Measurements from ENCODE around the gene MPV17L2. TPM values are rescaled to one million over a fixed set of nuclear protein-coding genes. Genes with fewer than 3 reads are reported as not detected.

Gene MPV17L2
- total and polyA plus RNA-seq, 10 of the 15 experiments (the other 5 are each of a cell fraction or from before 2014, with no cell fraction given) = 5.1 to 57.2 (median 22.9) TPM

DNA sequence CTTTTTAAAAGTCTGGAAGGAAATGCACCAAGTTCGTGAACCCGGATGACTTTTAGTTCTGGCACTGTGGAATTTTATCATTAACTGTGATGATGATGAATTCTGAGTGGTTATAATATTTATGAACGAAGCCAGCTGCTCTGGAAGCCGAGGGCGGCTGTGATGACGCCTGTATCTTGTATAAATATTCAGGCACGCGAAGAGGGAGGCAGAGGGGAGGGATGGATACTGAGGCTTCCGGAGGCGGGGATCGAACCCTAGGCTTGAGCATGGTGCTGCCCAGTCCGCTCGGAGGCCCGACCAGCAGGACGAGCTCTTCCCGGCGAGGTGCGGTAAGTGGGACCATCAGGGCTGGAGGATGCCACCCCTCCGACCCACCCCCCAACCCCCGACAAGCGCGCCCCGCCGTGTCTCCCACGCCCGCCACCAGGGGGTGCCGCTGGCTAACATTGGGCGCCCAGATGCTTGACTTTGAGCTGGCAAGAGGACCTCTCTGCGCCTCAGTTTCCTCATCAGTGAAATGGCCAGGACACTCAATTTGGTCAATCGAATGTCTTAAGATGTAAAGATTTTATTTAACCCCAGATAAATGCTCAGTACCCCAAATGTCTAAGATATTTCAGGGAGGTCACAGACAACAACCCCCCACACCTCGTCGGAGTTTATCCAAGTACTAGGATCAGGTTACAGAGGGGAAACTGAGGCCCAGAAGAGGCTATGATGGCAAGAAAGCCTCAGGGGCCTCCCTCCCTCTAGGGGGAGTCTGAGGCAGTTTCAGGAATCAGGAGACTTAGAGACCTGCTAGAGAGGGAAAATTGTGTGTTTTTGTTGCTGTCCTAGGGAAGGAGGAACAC lies 15.3 kb downstream of the MPV17L2 start:
- H4K20me1 ChIP-seq (ENCODE audit: control insufficient read depth, insufficient read depth) = no peaks in the 10 kb centered on the region
- no peak overlapping the region for H2AFZ ChIP-seq (ENCODE audit: control insufficient read depth, low read depth, low read length)
- peaks cover 6% of the 10 kb centered on the region for H3K4me1 ChIP-seq (ENCODE audit: control insufficient read depth, insufficient read depth, low read length)
- H3K9ac ChIP-seq (ENCODE audit: control insufficient read depth, insufficient read depth, low read length) = no peak overlapping the region
- WGBS (ENCODE audit: insufficient coverage, insufficient replicate concordance, low lambda C conversion rate, missing lambda C conversion rate) = 24% methylated on average over 32 of the region's 32 CpGs
- DNase-seq (ENCODE audit: low read depth, low spot score) (no peak), FAIRE-seq (no peak), ATAC-seq (no peak)
- H3K27me3 ChIP-seq (replicated peaks in 1 of 2; ENCODE audit: control insufficient read depth in 2 of 2, insufficient read depth in 2 of 2, low read length in 1 of 2) = no peaks in the 10 kb centered on the region
- TF ChIP-seq RAD21 (IDR thresholded peaks at IDR 0.05; ENCODE audit: insufficient read depth, low read depth, low read length) (peak; percentile 85), RELA (IDR thresholded peaks at IDR 0.05; ENCODE audit: borderline replicate concordance, partially characterized antibody) (no peak), SMC3 (IDR thresholded peaks at IDR 0.05; ENCODE audit: borderline replicate concordance, low read length) (peak; percentile 74), KDM1A (IDR thresholded peaks at IDR 0.05; ENCODE audit: borderline replicate concordance) (no peak), RAD51 (IDR thresholded peaks at IDR 0.05) (no peak), CREB1 (IDR thresholded peaks at IDR 0.05; ENCODE audit: low read depth) (no peak), SMAD5 (IDR thresholded peaks at IDR 0.05; ENCODE audit: low read depth) (no peak), BHLHE40 (IDR thresholded peaks at IDR 0.05; ENCODE audit: borderline replicate concordance in 1 of 2, low read depth in 2 of 2, low read length in 1 of 2) (no peak), YY1 (IDR thresholded peaks at IDR 0.05; ENCODE audit: low read depth, low read length) (peak; percentile 50; the same call in 1 of the 2 replicates)
- TF ChIP-seq, protein P1, sequence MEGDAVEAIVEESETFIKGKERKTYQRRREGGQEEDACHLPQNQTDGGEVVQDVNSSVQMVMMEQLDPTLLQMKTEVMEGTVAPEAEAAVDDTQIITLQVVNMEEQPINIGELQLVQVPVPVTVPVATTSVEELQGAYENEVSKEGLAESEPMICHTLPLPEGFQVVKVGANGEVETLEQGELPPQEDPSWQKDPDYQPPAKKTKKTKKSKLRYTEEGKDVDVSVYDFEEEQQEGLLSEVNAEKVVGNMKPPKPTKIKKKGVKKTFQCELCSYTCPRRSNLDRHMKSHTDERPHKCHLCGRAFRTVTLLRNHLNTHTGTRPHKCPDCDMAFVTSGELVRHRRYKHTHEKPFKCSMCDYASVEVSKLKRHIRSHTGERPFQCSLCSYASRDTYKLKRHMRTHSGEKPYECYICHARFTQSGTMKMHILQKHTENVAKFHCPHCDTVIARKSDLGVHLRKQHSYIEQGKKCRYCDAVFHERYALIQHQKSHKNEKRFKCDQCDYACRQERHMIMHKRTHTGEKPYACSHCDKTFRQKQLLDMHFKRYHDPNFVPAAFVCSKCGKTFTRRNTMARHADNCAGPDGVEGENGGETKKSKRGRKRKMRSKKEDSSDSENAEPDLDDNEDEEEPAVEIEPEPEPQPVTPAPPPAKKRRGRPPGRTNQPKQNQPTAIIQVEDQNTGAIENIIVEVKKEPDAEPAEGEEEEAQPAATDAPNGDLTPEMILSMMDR (IDR thresholded peaks at IDR 0.05 in 2 of 3, conservative IDR thresholded peaks at IDR 0.05 in 1 of 3; ENCODE audit: control insufficient read depth in 2 of 3, extremely low read depth in 1 of 3, insufficient read depth in 1 of 3, low read depth in 3 of 3, low read length in 3 of 3) = peak; percentile 48 to 82 (median 67)
- TF ChIP-seq, protein P2, sequence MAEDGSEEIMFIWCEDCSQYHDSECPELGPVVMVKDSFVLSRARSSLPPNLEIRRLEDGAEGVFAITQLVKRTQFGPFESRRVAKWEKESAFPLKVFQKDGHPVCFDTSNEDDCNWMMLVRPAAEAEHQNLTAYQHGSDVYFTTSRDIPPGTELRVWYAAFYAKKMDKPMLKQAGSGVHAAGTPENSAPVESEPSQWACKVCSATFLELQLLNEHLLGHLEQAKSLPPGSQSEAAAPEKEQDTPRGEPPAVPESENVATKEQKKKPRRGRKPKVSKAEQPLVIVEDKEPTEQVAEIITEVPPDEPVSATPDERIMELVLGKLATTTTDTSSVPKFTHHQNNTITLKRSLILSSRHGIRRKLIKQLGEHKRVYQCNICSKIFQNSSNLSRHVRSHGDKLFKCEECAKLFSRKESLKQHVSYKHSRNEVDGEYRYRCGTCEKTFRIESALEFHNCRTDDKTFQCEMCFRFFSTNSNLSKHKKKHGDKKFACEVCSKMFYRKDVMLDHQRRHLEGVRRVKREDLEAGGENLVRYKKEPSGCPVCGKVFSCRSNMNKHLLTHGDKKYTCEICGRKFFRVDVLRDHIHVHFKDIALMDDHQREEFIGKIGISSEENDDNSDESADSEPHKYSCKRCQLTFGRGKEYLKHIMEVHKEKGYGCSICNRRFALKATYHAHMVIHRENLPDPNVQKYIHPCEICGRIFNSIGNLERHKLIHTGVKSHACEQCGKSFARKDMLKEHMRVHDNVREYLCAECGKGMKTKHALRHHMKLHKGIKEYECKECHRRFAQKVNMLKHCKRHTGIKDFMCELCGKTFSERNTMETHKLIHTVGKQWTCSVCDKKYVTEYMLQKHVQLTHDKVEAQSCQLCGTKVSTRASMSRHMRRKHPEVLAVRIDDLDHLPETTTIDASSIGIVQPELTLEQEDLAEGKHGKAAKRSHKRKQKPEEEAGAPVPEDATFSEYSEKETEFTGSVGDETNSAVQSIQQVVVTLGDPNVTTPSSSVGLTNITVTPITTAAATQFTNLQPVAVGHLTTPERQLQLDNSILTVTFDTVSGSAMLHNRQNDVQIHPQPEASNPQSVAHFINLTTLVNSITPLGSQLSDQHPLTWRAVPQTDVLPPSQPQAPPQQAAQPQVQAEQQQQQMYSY (CRISPR knock-in tag; IDR thresholded peaks at IDR 0.05) = no peak
- H3K4me3 ChIP-seq = no peak overlapping the region
- in situ Hi-C loops (cut with MboI) = loop anchor here (5.0 kb wide), 1 partner anchor 39 kb away; no protein-coding TSS in a partner anchor
- H3K9me3 ChIP-seq (replicated peaks; ENCODE audit: control insufficient read depth, insufficient read depth, low read length) = no peaks in the 10 kb centered on the region
- POLR2A ChIA-PET = no interaction called here
- no peak overlapping the region for H3K4me2 ChIP-seq (ENCODE audit: control insufficient read depth, insufficient read depth)
- H3K79me2 ChIP-seq (ENCODE audit: control insufficient read depth, insufficient read depth, low read length) = peaks cover 2% of the 10 kb centered on the region
- H3K36me3 ChIP-seq (ENCODE audit: control insufficient read depth in 2 of 2, insufficient read depth in 2 of 2, low read length in 1 of 2) = no peaks in the 10 kb centered on the region
- no peak overlapping the region for H3K27ac ChIP-seq (ENCODE audit: control insufficient read depth, insufficient read depth)
- CTCF ChIA-PET = interaction anchor here (0.6 to 11.7 kb wide), 16 partner anchors 10 to 180 kb away, joined by 3 to 213 read pairs (median 5); partner anchors contain the start of gene IQCN
- RAD21 ChIA-PET (ENCODE audit: unreplicated experiment) = interaction anchor here (0.6 to 8.1 kb wide), 13 partner anchors 13 to 131 kb away, joined by 3 to 175 read pairs (median 4); partner anchors contain the start of genes IQCN, LSM4 and MPV17L2
- intact Hi-C loops (cut with micrococcal nuclease; ENCODE audit: unreplicated experiment) = loop anchor here (1.0 to 10.0 kb wide), 3 partner anchors 43 to 206 kb away; partner anchors contain the start of gene SSBP4
- no TSS peak for BruUV-seq (replicated peaks)
- SMC1A ChIA-PET (ENCODE audit: uncharacterized antibody, unreplicated experiment) = interaction anchor here (0.8 to 9.5 kb wide), 5 partner anchors 16 to 203 kb away, joined by 5 to 121 read pairs (median 6); a partner anchor contains a TSS

All from GM12878 (cell line).